Osteocyte (in vitro differentiated cells): Measurements from ENCODE around the gene TXLNA. TPM values are rescaled to one million over a fixed set of nuclear protein-coding genes. Genes with fewer than 3 reads are reported as not detected.

Experiments
- DNase-seq: peaks from one replicate; pipeline ENCODE4 v3.0.0; 2021; ENCODE audit warnings: mixed read lengths; ENCODE audit not compliant: unreplicated experiment; ENCODE audit errors: extremely low spot score
- H3K27ac Mint-ChIP-seq: one replicate; pipeline ENCODE4 v1.8.0; 2021; ENCODE audit warnings: mild to moderate bottlenecking, mixed read lengths; ENCODE audit not compliant: unreplicated experiment
- H3K27me3 Mint-ChIP-seq: one replicate; pipeline ENCODE4 v1.8.0; 2021; ENCODE audit warnings: mixed read lengths; ENCODE audit not compliant: unreplicated experiment
- H3K36me3 Mint-ChIP-seq: one replicate; pipeline ENCODE4 v1.8.0; 2021; ENCODE audit warnings: mixed read lengths; ENCODE audit not compliant: unreplicated experiment
- H3K4me1 Mint-ChIP-seq: one replicate; pipeline ENCODE4 v1.8.0; 2021; ENCODE audit warnings: mixed read lengths; ENCODE audit not compliant: unreplicated experiment
- H3K4me3 Mint-ChIP-seq: one replicate; pipeline ENCODE4 v1.8.0; 2021; ENCODE audit warnings: mild to moderate bottlenecking, moderate library complexity, mixed read lengths; ENCODE audit not compliant: unreplicated experiment
- H3K9me3 Mint-ChIP-seq: one replicate; pipeline ENCODE4 v1.8.0; 2021; ENCODE audit warnings: mixed read lengths; ENCODE audit not compliant: unreplicated experiment
- total RNA-seq: library from RNA; stranded (reverse); gene quantifications from 2 replicates; pipeline ENCODE4 v1.2.1, GENCODE V29; 2021
- TF ChIP-seq, protein P1 (sequence below): fragments of 200-600 bp; sonication (generic); IDR thresholded peaks from 2 replicates; pipeline ENCODE4 v1.5.0; 2021; ENCODE audit warnings: antibody characterized with exemption, mild to moderate bottlenecking, moderate library complexity

TXLNA gene
- total RNA-seq, 1 donor from 2014 or later, result 77.3 TPM

DNA sequence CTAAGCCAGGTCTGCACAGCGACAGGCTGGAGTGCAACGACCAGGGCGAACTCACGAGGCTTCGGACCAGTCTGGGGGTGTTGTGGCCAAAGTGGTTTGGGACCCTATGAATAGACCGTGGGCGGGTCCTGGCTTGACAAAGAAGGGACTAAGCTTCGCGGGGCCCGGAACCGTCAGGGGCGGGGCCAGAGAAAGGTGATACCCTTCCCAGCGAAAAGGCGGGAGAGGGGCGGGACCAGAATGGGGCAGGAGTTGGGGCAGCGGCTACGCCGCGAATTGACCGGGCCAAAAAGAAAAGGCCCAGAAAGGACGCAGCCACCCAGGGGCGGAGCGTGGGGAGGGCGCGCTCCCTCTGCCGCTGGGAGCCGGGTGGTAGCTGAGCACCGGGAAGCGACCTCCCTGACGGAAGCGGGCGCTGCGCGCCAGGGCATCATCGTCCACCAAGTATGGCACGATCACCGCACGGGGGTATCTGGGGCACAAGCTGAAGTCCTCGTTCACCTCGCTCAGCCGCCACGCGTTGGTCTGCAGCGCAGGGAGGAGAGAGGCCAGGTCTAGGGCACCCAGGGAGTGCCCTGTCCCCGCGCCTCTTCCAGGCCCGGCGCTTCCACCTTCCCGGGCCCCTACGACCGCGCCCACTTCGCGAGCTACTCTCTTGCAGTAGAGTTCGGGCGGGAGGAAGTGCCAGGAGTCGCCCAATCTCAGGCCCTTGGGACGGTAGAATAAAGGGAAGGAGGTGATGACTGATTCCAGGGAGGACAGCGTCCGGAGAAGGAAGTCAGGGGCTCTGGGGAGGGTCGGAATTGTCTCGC lies 60.9 kb downstream of the TXLNA start:
- TF ChIP-seq, protein P1, sequence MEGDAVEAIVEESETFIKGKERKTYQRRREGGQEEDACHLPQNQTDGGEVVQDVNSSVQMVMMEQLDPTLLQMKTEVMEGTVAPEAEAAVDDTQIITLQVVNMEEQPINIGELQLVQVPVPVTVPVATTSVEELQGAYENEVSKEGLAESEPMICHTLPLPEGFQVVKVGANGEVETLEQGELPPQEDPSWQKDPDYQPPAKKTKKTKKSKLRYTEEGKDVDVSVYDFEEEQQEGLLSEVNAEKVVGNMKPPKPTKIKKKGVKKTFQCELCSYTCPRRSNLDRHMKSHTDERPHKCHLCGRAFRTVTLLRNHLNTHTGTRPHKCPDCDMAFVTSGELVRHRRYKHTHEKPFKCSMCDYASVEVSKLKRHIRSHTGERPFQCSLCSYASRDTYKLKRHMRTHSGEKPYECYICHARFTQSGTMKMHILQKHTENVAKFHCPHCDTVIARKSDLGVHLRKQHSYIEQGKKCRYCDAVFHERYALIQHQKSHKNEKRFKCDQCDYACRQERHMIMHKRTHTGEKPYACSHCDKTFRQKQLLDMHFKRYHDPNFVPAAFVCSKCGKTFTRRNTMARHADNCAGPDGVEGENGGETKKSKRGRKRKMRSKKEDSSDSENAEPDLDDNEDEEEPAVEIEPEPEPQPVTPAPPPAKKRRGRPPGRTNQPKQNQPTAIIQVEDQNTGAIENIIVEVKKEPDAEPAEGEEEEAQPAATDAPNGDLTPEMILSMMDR, result peak; percentile 25
- DNase-seq, result peak; percentile 88
- Mint-ChIP-seq H3K9me3 (no peaks in the 10 kb centered on the region), H3K4me1 (peaks cover 31% of the 10 kb centered on the region), H3K36me3 (no peaks in the 10 kb centered on the region), H3K4me3 (peak overlapping the region; percentile 88), H3K27me3 (no peaks in the 10 kb centered on the region), H3K27ac (peak overlapping the region; percentile 93)

DNA sequence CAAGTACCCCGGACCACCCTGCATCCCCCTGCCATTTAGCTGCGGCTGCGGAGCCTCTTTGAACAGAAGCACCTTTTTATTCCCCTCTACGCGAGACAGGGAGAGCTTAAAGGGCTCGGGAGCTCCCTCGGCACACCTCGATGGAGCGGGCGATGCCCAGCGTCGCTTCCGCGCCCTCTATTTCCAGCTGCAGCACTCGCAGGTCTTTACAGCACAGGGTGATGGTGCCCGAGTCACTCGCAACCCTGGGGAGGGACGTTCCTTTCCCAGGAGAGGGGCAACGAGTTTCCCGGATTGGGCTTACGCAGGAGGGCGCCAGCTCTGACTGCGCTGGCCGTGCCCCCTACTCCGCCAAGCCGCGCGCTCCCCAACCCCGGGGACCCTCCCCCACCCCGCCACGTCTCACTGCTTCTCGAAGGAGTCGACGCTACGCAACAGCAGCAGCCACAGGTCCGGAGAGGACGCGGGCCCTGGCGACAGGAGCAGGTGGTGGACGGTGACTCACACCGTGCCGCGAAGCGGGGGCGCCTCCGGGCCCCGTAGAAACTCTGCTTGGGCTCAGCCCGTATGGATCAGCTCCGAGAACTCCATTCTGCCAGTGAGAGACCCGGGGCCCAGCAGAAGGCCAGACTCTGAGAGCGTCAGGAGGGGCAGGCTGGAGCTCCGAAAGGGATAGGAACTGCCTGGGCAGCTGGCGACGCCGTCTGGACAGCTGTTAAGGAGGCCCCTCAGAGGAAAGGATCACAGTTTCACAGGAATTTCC lies 61.7 kb downstream of the TXLNA start:
- Mint-ChIP-seq H3K27me3 (no peaks in the 10 kb centered on the region), H3K4me1 (peaks cover 29% of the 10 kb centered on the region), H3K9me3 (no peaks in the 10 kb centered on the region), H3K27ac (peak overlapping the region; percentile 93), H3K36me3 (no peaks in the 10 kb centered on the region), H3K4me3 (peak overlapping the region; percentile 88)
- TF ChIP-seq, protein P1, result no peak
- peak; percentile 86 for DNase-seq

DNA sequence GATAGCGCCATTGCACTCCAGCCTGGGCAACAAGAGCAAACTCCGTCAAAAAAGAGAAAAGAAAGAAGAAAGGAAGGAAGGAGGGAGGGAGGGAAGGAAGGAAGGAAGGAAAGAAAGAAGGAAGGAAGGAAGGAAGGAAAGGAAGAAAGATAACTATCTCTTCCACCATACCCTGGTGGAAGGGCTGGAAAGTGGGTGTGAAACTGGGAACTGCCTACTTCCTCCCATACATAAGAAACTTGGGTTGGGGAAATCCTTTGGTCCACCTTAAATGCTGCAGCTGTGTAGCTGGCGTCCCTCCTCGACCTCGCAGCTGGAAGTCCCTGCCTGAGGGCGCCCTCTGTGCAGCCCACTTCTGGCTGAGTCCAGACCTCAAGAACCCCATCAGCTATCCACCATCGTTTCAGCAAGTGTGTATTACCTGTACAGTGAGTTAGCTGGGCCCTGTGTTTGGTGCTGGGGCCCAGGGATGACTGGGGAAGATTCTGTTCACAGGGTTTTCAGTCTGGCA lies 62.9 kb downstream of the TXLNA start:
- DNase-seq, result no peak
- TF ChIP-seq, protein P1, result no peak
- no peaks in the 10 kb centered on the region for H3K9me3 Mint-ChIP-seq
- H3K4me3 Mint-ChIP-seq, result no peak overlapping the region
- peak overlapping the region; percentile 71 for H3K27ac Mint-ChIP-seq
- H3K27me3 Mint-ChIP-seq, result no peaks in the 10 kb centered on the region
- H3K36me3 Mint-ChIP-seq, result no peaks in the 10 kb centered on the region
- peaks cover 37% of the 10 kb centered on the region for H3K4me1 Mint-ChIP-seq

DNA sequence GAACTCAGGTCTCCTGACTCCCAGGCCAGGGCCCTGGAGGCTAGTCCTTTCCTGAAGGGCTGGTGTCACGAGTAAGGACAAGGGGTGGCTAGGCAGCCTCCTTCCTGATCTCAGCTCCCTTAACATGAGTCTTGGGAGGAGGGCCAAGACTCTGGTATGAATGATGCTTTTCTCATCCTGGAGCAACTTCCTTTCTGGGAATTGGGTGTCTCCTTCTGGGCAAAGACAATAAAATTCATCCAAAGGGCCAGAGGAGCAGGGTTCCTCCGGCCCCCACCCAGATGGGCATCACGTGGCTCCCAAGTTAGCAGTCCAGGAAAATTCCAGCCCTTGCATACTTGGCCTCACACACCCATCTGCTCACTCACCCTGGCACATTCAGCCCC lies 67.4 kb downstream of the TXLNA start, which contains the start of gene FAM167B:
FAM167B (plus strand) TSS at position 335 of the 386 bp plus-strand sequence. CDS start 200 bp downstream, outside the sequence.
- Mint-ChIP-seq H3K27me3 (no peaks in the 10 kb centered on the region), H3K4me1 (peaks cover 40% of the 10 kb centered on the region), H3K27ac (peak within 1 kb of the TSS; percentile 68), H3K36me3 (no peaks in the 10 kb centered on the region), H3K9me3 (no peaks in the 10 kb centered on the region), H3K4me3 (no peak within 1 kb of the TSS)
- TF ChIP-seq, protein P1, result no peak
- DNase-seq, result no peak

DNA sequence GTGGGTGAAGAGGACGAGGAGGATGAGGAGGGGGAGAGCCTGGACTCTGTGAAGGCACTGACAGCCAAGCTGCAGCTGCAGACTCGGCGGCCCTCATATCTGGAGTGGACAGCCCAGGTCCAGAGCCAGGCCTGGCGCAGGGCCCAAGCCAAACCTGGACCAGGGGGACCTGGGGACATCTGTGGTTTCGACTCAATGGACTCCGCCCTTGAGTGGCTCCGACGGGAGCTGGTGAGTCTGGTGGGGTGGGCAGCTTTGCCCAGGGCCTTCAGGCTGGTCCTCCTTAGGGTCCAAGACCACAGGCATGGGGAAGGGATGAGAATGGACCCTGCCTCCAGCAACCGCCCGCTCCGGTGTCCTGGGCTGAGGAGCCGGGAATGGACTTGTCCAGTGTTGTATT lies 68.0 kb downstream of the TXLNA start:
- H3K9me3 Mint-ChIP-seq, result no peaks in the 10 kb centered on the region
- DNase-seq, result no peak
- peaks cover 35% of the 10 kb centered on the region for H3K4me1 Mint-ChIP-seq
- peak overlapping the region; percentile 68 for H3K27ac Mint-ChIP-seq
- H3K4me3 Mint-ChIP-seq, result no peak overlapping the region
- no peaks in the 10 kb centered on the region for H3K36me3 Mint-ChIP-seq
- TF ChIP-seq, protein P1, result no peak
- H3K27me3 Mint-ChIP-seq, result no peaks in the 10 kb centered on the region
